Transverse colon (tissue), 4 donors: Measurements from ENCODE around the gene CLDN18. TPM values are rescaled to one million over a fixed set of nuclear protein-coding genes. Genes with fewer than 3 reads are reported as not detected.

Source experiments
- DNase-seq: peaks from one replicate; pipeline ENCODE4 v3.0.0-alpha.2; 2019
- H3K27ac ChIP-seq, 4 donors: fragments of 200-600 bp; sonication (generic); 2 replicates each; pipeline ENCODE4 v1.5.1; 2016 to 2018; ENCODE audit warnings: inconsistent platforms in 4 of 4
- H3K27me3 ChIP-seq: fragments of 200-600 bp; sonication (generic); 2 replicates; pipeline ENCODE4 v1.5.1; 2017; ENCODE audit warnings: inconsistent platforms
- H3K36me3 ChIP-seq, 4 donors: fragments of 200-600 bp; sonication (generic); 2 replicates each; pipeline ENCODE4 v1.5.1; 2017 to 2019; ENCODE audit warnings: inconsistent platforms in 4 of 4
- H3K4me1 ChIP-seq, 4 donors: fragments of 200-600 bp; sonication (generic); 2 replicates each; pipeline ENCODE4 v1.5.1; 2017 to 2020; ENCODE audit warnings: inconsistent platforms in 4 of 4
- H3K4me3 ChIP-seq, 4 donors: fragments of 200-600 bp; sonication (generic); 1 replicate in 1 of 4; 2 replicates in 3 of 4; pipeline versions ENCODE4 v1.5.1 to v1.6.1; 2017 to 2019; ENCODE audit warnings: inconsistent platforms in 4 of 4
- H3K9me3 ChIP-seq, 2 donors: fragments of 200-600 bp; sonication (generic); 2 replicates each; pipeline ENCODE4 v1.5.1; 2017 to 2019; ENCODE audit warnings: inconsistent platforms in 2 of 2
- CTCF ChIP-seq, 5 experiments: fragments of 200-600 bp in 3 of 5; fragments of 450-650 bp in 2 of 5; sonication (generic) in 3 of 5; IDR thresholded peaks; 1 replicate in 2 of 5; 2 replicates in 3 of 5; pipeline ENCODE4 v1.5.1; 2016 to 2017; ENCODE audit warnings: antibody characterized with exemption in 5 of 5, inconsistent platforms in 3 of 5, mild to moderate bottlenecking in 2 of 5, moderate library complexity in 1 of 5
- EP300 ChIP-seq: sonication (generic); formaldehyde crosslinking; IDR thresholded peaks from one replicate; pipeline ENCODE4 v1.6.1; 2017; ENCODE audit warnings: antibody characterized with exemption, low read depth
- POLR2A ChIP-seq: fragments of 450-650 bp; IDR thresholded peaks from one replicate; pipeline ENCODE4 v1.6.1; 2016; ENCODE audit warnings: antibody characterized with exemption, mild to moderate bottlenecking, moderate library complexity
- POLR2AphosphoS5 ChIP-seq, 3 donors: sonication (generic); formaldehyde crosslinking; IDR thresholded peaks; one replicate each; pipeline ENCODE4 v1.6.1; 2016; ENCODE audit warnings: antibody characterized with exemption in 3 of 3
- WGBS, 2 donors: methylation state at CpG; one replicate each; pipeline ENCODE4 v1.1.5; 2018; ENCODE audit warnings: low coverage in 1 of 2; 5-methylcytosine and 5-hydroxymethylcytosine counted together
- in situ Hi-C, 4 donors: fragments of 200-750 bp; cut with MboI; loops; one replicate each; pipeline versions ENCODE4 v1.15.0 to v1.15.1; 2017; ENCODE audit warnings: low sequenced_read_pairs in 3 of 4, low pct_ligation_motif_present in 1 of 4, low pct_unique_long_range_greater_than_20kb in 1 of 4
- intact Hi-C: fragments of 100-400 bp; cut with DNase I; formaldehyde crosslinking; loops from one replicate; pipeline ENCODE4 v1.15.1; 2023; ENCODE audit warnings: low total_unique reads
- total RNA-seq, 4 donors: library from RNA; depleted of rRNA; stranded (reverse); fragments of >200 nt; gene quantifications; one replicate each; pipeline ENCODE4 v1.1.0, GENCODE V29; 2016

Gene CLDN18
- total RNA-seq, 4 donors from 2014 or later: not detected

GRCh38 chr3:138068046-138068445, 58.1 kb downstream of the CLDN18 start:
- Histone ChIP-seq H3K4me3 (no peak overlapping the region), H3K36me3 (no peaks in the 10 kb centered on the region), H3K27me3 (no peaks in the 10 kb centered on the region), H3K4me1 (no peaks in the 10 kb centered on the region), H3K27ac (no peak overlapping the region), H3K9me3 (no peaks in the 10 kb centered on the region)
- 83% methylated on average over 1 of the region's 8 CpGs; no CpG with 5 or more reads in 1 of the 2 donors for WGBS, 2 donors
- in situ Hi-C loops (loop anchor here in 3 of 4 donors (5.0 to 10.0 kb wide), 2 partner anchors 47 to 49 kb away; partner anchors contain the start of gene DZIP1L (in 3 of the 3)), intact Hi-C loops (loop anchor here (2.0 kb wide), 1 partner anchor 51 kb away; no protein-coding TSS in a partner anchor)
- no peak for TF ChIP-seq CTCF (IDR thresholded peaks at IDR 0.05)
- TF ChIP-seq POLR2A: no peak
- no peak for TF ChIP-seq EP300
- TF ChIP-seq POLR2AphosphoS5 (IDR thresholded peaks at IDR 0.05): no peak
- DNase-seq: no peak

- H3K9me3 ChIP-seq: no peaks in the 10 kb centered on the region
- intact Hi-C loops: loop anchor here (2.0 kb wide), 1 partner anchor 50 kb away; no protein-coding TSS in a partner anchor
- TF ChIP-seq EP300 (no peak), CTCF (IDR thresholded peaks at IDR 0.05) (peak; percentile 90 to 98 (median 96)), POLR2AphosphoS5 (IDR thresholded peaks at IDR 0.05) (no peak)
- no peak overlapping the region for H3K4me3 ChIP-seq
- WGBS, 2 donors: 33 to 60% methylated on average over 2 to 9 of the region's 14 CpGs
- H3K36me3 ChIP-seq: no peaks in the 10 kb centered on the region
- H3K4me1 ChIP-seq: no peaks in the 10 kb centered on the region
- DNase-seq: peak; percentile 76
- H3K27me3 ChIP-seq: no peaks in the 10 kb centered on the region
- in situ Hi-C loops: loop anchor here in 3 of 4 donors (5.0 to 10.0 kb wide), 2 partner anchors 46 to 49 kb away; partner anchors contain the start of gene DZIP1L (in 3 of the 3)
- H3K27ac ChIP-seq: no peak overlapping the region
These were observed 58.7 kb downstream of the CLDN18 start for GRCh38 chr3:138068579-138069174.

GRCh38 chr3:138070006-138070405, 60.0 kb downstream of the CLDN18 start:
- no peaks in the 10 kb centered on the region for H3K36me3 ChIP-seq
- H3K27ac ChIP-seq: no peak overlapping the region
- intact Hi-C loops (no loop called here), in situ Hi-C loops (no loop called here)
- no peaks in the 10 kb centered on the region for H3K4me1 ChIP-seq
- no peak overlapping the region for H3K4me3 ChIP-seq
- no peak for DNase-seq
- TF ChIP-seq POLR2AphosphoS5 (IDR thresholded peaks at IDR 0.05) (no peak), POLR2A (no peak), CTCF (IDR thresholded peaks at IDR 0.05) (no peak), EP300 (no peak)
- no peaks in the 10 kb centered on the region for H3K9me3 ChIP-seq
- no peaks in the 10 kb centered on the region for H3K27me3 ChIP-seq
- WGBS, 2 donors: 71 to 79% methylated on average over 3 to 4 of the region's 4 CpGs

- WGBS, 2 donors: 80% methylated on average over 1 to 8 of the region's 8 CpGs
These were observed 62.8 kb downstream of the CLDN18 start for GRCh38 chr3:138072796-138073195.

More at GRCh38 chr3:138072796-138073195, 62.8 kb downstream of the CLDN18 start:
- H3K36me3 ChIP-seq: no peaks in the 10 kb centered on the region
- H3K27me3 ChIP-seq: no peaks in the 10 kb centered on the region
- H3K27ac ChIP-seq: no peak overlapping the region
- in situ Hi-C loops: no loop called here
- no peak overlapping the region for H3K4me3 ChIP-seq
- TF ChIP-seq POLR2A (no peak), EP300 (no peak), CTCF (IDR thresholded peaks at IDR 0.05) (no peak), POLR2AphosphoS5 (IDR thresholded peaks at IDR 0.05) (no peak)
- intact Hi-C loops: no loop called here
- no peaks in the 10 kb centered on the region for H3K4me1 ChIP-seq
- DNase-seq: no peak
- no peaks in the 10 kb centered on the region for H3K9me3 ChIP-seq
